ENCODE results near the gene GAREM1.

DNA sequence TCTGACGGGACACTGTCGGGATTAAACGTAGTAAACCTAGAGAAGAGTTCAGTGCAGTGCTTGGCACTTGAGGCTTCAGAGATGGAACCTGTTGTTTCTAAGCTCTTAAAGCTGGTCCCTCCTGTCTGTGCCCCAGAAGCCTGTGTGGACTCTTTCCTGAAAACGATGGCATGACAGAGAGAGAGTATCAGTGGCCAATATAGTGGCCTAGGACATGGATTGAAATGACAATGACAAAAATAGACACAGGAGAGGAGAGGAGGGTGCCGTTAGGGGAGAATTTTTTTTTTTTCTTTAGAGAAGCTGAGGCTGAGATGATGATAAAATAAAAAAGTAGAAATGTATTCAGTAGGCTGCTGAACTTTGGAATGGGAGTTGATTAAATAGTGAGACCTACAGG lies 138.0 kb downstream of the GAREM1 start:
- TF ChIP-seq ESRRA (CRISPR knock-in tag; IDR thresholded peaks at IDR 0.05; ENCODE audit: borderline replicate concordance), result no peak
- TF ChIP-seq, protein P1, sequence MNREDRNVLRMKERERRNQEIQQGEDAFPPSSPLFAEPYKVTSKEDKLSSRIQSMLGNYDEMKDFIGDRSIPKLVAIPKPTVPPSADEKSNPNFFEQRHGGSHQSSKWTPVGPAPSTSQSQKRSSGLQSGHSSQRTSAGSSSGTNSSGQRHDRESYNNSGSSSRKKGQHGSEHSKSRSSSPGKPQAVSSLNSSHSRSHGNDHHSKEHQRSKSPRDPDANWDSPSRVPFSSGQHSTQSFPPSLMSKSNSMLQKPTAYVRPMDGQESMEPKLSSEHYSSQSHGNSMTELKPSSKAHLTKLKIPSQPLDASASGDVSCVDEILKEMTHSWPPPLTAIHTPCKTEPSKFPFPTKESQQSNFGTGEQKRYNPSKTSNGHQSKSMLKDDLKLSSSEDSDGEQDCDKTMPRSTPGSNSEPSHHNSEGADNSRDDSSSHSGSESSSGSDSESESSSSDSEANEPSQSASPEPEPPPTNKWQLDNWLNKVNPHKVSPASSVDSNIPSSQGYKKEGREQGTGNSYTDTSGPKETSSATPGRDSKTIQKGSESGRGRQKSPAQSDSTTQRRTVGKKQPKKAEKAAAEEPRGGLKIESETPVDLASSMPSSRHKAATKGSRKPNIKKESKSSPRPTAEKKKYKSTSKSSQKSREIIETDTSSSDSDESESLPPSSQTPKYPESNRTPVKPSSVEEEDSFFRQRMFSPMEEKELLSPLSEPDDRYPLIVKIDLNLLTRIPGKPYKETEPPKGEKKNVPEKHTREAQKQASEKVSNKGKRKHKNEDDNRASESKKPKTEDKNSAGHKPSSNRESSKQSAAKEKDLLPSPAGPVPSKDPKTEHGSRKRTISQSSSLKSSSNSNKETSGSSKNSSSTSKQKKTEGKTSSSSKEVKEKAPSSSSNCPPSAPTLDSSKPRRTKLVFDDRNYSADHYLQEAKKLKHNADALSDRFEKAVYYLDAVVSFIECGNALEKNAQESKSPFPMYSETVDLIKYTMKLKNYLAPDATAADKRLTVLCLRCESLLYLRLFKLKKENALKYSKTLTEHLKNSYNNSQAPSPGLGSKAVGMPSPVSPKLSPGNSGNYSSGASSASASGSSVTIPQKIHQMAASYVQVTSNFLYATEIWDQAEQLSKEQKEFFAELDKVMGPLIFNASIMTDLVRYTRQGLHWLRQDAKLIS (CRISPR knock-in tag; IDR thresholded peaks at IDR 0.05; ENCODE audit: borderline replicate concordance), result no peak
- TF ChIP-seq, protein P2, sequence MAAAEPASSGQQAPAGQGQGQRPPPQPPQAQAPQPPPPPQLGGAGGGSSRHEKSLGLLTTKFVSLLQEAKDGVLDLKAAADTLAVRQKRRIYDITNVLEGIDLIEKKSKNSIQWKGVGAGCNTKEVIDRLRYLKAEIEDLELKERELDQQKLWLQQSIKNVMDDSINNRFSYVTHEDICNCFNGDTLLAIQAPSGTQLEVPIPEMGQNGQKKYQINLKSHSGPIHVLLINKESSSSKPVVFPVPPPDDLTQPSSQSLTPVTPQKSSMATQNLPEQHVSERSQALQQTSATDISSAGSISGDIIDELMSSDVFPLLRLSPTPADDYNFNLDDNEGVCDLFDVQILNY (CRISPR knock-in tag; IDR thresholded peaks at IDR 0.05), result no peak
- TF ChIP-seq, protein P3, sequence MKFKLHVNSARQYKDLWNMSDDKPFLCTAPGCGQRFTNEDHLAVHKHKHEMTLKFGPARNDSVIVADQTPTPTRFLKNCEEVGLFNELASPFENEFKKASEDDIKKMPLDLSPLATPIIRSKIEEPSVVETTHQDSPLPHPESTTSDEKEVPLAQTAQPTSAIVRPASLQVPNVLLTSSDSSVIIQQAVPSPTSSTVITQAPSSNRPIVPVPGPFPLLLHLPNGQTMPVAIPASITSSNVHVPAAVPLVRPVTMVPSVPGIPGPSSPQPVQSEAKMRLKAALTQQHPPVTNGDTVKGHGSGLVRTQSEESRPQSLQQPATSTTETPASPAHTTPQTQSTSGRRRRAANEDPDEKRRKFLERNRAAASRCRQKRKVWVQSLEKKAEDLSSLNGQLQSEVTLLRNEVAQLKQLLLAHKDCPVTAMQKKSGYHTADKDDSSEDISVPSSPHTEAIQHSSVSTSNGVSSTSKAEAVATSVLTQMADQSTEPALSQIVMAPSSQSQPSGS (CRISPR knock-in tag; IDR thresholded peaks at IDR 0.05; ENCODE audit: borderline replicate concordance, low read depth), result no peak
- TF ChIP-seq, protein P4, sequence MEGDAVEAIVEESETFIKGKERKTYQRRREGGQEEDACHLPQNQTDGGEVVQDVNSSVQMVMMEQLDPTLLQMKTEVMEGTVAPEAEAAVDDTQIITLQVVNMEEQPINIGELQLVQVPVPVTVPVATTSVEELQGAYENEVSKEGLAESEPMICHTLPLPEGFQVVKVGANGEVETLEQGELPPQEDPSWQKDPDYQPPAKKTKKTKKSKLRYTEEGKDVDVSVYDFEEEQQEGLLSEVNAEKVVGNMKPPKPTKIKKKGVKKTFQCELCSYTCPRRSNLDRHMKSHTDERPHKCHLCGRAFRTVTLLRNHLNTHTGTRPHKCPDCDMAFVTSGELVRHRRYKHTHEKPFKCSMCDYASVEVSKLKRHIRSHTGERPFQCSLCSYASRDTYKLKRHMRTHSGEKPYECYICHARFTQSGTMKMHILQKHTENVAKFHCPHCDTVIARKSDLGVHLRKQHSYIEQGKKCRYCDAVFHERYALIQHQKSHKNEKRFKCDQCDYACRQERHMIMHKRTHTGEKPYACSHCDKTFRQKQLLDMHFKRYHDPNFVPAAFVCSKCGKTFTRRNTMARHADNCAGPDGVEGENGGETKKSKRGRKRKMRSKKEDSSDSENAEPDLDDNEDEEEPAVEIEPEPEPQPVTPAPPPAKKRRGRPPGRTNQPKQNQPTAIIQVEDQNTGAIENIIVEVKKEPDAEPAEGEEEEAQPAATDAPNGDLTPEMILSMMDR (IDR thresholded peaks at IDR 0.05), result no peak
